GM18868 (cell line): ENCODE results near the gene S100A5.

ENCODE experiments used
- ATAC-seq: cut with Tn5 transposase; IDR thresholded peaks from one replicate; pipeline ENCODE4 v1.9.1; 2021; ENCODE audit warnings: mild to moderate bottlenecking, moderate library complexity; ENCODE audit not compliant: unreplicated experiment

Gene S100A5

DNA sequence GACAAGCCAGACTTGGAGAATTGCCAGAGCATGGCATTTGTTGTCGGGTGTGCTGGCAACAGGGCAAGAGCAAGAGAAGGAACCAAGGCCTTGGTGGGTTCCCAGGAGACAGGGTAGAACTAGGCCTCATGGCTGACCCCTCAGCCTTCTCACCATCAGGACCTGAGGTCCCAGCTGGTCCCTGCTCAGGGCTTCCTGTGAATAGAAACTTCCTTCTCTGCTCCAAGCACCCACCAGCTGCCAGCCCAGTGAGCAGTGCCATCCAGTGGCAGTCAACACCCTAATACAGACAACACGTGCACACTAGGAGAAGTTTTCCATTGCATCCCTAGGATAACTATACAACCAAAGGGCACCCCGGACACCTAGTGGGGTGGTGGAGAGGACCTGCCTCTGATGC lies 27.7 kb downstream of the S100A5 start:
- no peak for ATAC-seq

DNA sequence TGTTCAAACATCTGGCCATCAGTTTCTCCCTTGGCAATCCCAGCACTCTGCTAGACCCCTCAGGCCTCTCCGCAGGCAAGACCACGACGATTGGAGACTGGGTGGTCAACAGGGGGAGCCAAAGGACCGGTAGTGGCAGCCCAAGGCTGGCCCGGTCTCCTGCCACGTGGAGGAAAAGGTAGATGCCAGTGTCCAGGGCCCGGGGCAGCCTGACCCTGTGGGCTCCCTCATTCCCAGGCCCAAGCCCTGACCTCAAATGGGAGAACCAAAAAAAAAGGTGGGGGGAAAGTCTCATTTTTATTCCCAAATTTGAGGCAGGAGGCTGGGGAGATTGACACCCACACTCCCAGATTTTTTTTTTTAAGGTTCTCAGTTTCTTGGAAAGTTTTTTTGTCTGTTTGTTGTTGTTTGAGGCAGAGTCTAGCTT lies 29.7 kb downstream of the S100A5 start:
- ATAC-seq: peak; percentile 59

DNA sequence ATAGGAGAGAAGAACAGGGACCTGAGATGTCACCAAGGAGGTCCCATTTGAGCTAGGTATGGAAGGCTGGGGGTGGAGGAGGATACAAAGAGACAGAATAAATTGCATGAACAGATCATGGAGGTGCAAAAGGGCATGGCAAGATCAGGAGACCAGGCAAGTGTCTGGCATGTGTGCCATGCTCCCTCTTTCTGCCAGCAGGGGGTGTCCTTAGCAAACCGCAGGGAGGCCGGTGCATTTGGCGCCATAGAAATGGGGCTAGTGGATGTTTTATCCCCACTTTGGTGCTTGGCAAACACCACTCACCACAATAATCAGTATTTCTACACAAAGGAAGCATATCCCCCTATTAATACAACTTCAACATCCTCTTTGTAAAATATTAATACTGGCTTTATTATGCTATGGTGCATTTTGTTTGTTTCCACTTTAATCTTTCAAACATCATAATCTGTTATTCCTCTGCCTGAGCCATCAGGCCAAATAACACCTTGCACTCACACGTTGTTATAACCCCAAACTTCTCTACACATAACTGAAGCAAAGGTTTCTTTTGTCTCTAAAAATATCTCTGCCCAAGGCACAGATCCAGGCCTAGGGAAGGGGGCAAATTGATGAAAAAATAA lies 30.9 kb downstream of the S100A5 start:
- ATAC-seq: no peak

GRCh38 chr1:153509036-153509435 lies 31.7 kb downstream of the S100A5 start:
- no peak for ATAC-seq

DNA sequence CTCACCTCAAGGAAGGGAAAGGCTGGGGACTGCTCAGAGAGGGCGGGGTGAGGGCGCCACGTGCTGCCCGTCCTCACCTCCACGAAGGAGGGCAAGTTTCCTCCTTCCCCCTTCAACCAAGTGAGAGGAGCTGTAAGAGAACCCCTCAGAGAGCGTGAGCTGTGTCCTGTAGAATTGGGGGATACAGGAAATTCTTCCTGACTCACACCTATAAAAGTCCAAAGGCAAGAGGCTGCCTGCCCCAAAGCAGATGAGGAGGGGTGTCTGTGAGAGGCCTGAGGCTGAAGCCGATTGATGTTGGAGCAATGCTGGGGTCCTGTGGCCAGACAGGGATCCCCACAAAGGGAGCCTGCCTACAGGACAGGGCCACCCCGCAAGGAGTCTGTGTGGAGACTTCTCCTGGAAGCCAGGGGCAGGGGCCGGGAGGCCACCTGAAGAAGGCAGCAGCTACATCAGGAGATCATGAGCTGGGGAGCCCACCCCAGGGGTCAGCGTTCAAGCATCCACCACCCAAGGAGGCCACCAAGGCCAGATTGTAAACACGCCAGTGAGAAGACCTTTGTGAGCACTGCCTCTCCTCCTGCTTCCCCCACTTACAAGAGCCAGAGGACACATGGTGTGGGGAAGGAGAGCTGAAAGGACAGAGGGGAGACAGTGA lies 32.7 kb downstream of the S100A5 start:
- ATAC-seq: no peak

- no peak for ATAC-seq
Observed at GRCh38 chr1:153506831-153507413, 33.8 kb downstream of the S100A5 start.

- no peak for ATAC-seq
Observed at GRCh38 chr1:153506386-153506785, 34.3 kb downstream of the S100A5 start.

DNA sequence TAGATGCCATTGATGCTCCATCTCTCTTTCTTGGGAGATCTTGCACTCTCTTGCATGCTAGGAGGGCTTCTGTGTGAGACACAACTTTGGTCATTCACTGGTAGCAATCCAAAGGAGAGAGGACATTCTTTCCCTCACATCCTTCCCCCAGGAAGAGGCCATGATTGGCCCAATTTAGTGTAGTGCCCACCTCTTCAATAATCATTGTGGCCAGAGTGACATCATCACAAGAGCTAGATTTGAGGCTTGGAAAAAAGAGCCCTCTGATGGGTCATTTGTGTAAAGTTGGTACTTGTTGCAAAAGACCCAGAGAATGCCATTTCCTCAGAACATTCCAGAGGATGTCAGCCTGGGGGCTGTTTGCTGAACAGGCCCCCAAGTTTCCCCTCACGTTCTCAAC lies 35.2 kb downstream of the S100A5 start:
- ATAC-seq: no peak

GRCh38 chr1:153503766-153504165 lies 37.0 kb downstream of the S100A5 start:
- no peak for ATAC-seq

DNA sequence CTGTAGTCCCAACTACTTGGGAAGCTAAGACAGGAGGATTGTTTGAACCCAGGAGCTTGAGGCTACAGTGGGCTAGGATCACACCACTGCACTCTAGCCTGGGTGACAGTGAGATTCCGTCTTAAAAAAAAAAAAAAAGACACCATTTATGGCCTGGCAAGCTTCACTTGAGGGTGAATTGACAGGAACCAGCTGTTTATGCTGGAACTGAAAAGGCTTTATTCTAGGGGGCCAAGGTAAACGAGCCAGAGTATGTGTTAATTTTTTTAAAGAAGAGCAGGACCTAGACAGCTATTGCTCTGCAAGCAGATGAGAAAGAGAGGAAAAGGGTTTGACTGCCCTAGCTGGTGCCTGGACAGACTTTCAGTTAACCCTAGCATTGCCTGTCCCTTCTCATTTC lies 42.0 kb downstream of the S100A5 start:
- ATAC-seq: no peak

- ATAC-seq: no peak
Observed at GRCh38 chr1:153495536-153495935, 45.2 kb downstream of the S100A5 start.

DNA sequence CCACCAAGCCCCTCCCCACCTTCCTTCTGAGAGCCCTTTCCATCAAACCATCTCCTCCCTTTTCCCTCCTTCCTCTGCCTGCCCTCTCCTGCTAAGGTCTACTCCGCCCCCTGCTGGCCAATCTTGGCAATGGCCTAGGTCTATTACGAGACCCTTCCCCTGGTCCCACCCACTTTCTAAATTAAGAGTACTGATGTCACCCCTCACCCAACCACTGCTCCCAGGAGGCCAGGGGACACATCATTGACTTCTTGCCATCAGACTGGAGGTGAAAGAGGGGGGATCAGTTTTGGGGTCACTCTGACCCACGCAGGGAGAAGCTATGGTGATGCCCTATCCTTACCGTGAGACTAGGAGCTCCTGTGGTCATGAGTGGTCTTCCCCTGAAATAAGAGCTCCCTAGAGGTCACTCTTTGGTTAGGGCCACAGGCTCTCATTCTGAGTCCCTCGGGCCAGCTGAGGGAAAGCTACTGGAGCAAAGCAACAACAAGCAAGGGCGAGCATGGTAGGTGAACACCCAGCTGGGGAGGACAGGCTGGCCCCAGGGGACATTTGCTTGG lies 45.7 kb downstream of the S100A5 start:
- ATAC-seq: no peak

- ATAC-seq: no peak
Observed at GRCh38 chr1:153493343-153493960, 47.3 kb downstream of the S100A5 start.

GRCh38 chr1:153490272-153491051 lies 50.3 kb downstream of the S100A5 start:
- ATAC-seq: no peak

GRCh38 chr1:153488731-153489130 lies 52.0 kb downstream of the S100A5 start:
- no peak for ATAC-seq

GRCh38 chr1:153487707-153488106 lies 53.0 kb downstream of the S100A5 start:
- no peak for ATAC-seq
